ENCODE data around the gene ITGB3. TPM values are rescaled to one million over a fixed set of nuclear protein-coding genes. Genes with fewer than 3 reads are reported as not detected.

Gene ITGB3
- total and polyA plus RNA-seq, 3 donors from 2014 or later, result 6.9 to 10.3 (median 7.6) TPM

DNA sequence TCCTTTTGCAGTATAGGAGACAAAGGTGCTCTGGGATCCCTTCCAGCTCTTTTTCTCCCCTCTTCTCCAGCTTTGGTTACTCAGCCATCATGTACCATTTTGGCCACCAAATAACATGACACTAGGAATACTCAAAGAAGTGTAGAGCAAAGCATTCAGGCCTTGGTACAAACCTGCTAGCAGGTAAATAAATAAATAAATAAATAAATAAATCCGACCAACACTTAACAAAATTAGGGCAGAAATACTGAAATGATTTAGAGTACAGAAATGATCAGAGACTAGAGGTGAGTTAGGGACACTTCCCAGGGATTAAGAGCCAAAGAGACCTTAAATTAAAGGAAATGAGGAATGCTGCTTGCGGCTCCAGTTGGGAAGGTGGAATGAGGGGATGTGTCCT, 17.7 kb upstream of the ITGB3 start:
- 89 to 97% methylated on average over 2 of the region's 2 CpGs for WGBS, 2 donors
- intact Hi-C loops (cut with DNase I; ENCODE audit: low total_unique reads), result loop anchor here (10.0 kb wide), 1 partner anchor 79 kb away; no protein-coding TSS in a partner anchor

DNA sequence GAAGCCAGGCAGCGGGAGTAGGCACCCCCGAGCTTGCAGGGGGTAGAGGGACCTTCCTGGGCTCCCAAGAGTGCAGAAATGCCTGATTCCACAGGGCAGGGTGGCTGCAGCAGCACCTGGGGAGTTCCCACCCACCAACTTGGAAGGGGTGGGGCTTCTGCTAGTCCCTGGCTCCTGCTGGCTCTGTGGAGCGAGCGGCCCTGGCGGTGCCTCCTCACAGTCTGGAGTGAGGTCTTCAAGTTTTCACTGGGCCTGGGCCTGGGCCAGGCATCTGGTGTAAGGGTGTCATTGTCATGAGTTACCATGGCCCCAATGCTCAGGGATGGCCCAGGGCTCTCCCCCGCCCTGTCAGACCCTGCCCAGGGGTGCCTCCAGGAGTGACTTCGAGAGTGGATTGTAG, 15.8 kb upstream of the ITGB3 start:
- intact Hi-C loops (cut with DNase I; ENCODE audit: low total_unique reads), result loop anchor here (10.0 kb wide), 1 partner anchor 77 kb away; no protein-coding TSS in a partner anchor
- Histone ChIP-seq H3K27me3 (no peaks in the 10 kb centered on the region), H3K36me3 (ENCODE audit: low read depth, missing control alignments) (no peaks in the 10 kb centered on the region), H3K27ac (no peak overlapping the region), H3K9me3 (no peaks in the 10 kb centered on the region), H3K4me3 (no peak overlapping the region), H3K4me1 (peaks cover 13% of the 10 kb centered on the region)
- 93% methylated on average over 7 of the region's 7 CpGs; no CpG with 5 or more reads in 1 of the 2 donors for WGBS, 2 donors
- TF ChIP-seq, protein P1, sequence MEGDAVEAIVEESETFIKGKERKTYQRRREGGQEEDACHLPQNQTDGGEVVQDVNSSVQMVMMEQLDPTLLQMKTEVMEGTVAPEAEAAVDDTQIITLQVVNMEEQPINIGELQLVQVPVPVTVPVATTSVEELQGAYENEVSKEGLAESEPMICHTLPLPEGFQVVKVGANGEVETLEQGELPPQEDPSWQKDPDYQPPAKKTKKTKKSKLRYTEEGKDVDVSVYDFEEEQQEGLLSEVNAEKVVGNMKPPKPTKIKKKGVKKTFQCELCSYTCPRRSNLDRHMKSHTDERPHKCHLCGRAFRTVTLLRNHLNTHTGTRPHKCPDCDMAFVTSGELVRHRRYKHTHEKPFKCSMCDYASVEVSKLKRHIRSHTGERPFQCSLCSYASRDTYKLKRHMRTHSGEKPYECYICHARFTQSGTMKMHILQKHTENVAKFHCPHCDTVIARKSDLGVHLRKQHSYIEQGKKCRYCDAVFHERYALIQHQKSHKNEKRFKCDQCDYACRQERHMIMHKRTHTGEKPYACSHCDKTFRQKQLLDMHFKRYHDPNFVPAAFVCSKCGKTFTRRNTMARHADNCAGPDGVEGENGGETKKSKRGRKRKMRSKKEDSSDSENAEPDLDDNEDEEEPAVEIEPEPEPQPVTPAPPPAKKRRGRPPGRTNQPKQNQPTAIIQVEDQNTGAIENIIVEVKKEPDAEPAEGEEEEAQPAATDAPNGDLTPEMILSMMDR (IDR thresholded peaks at IDR 0.05), result no peak
- TF ChIP-seq POLR2A (IDR thresholded peaks at IDR 0.05), result no peak
- DNase-seq, result no peak

More for the DNA sequence above, 17.7 kb upstream of the ITGB3 start:
- DNase-seq, result no peak
- no peak overlapping the region for H3K27ac ChIP-seq
- no peaks in the 10 kb centered on the region for H3K9me3 ChIP-seq
- H3K4me1 ChIP-seq, result peaks cover 13% of the 10 kb centered on the region
- H3K36me3 ChIP-seq (ENCODE audit: low read depth, missing control alignments), result no peaks in the 10 kb centered on the region
- H3K4me3 ChIP-seq, result no peak overlapping the region
- H3K27me3 ChIP-seq, result no peaks in the 10 kb centered on the region
- TF ChIP-seq, protein P1 (IDR thresholded peaks at IDR 0.05), result no peak
- TF ChIP-seq POLR2A (IDR thresholded peaks at IDR 0.05), result no peak

DNA sequence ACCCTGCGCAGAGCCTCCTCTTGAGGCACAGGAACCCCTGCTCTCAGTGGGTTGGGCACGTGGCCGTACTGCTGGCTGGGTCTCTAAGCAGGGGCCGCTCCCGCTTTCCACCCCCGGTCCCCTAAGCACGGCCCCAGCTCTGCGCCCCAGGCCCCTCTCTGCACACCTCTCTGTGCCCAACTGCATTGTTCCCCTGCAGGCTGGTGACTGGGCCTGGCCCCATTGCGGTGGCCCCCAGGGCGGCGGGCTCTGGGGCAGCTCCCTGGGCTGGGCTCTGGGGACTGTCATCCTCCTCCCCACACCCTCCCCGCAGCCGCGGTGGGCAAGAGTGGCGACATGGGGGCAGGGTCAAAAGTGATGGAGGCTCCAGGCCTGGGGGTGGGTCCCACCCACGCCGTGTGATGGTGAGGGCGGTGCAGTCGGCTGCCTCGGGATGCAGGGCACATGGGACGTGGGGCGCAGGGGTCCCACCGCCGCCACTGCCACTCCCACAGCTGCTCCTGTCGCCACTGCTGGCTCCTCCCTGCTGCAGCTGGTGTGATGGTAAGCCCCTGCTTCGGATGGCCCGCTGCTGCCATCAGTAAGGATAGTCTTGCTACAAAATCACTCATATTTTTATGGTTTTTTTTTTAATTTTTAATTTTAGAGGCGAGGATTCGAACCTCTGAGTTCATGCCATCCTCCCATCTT, 15.2 kb upstream of the ITGB3 start:
- 89 to 92% methylated on average over 18 to 28 of the region's 29 CpGs for WGBS, 2 donors
- no peaks in the 10 kb centered on the region for H3K9me3 ChIP-seq
- H3K27ac ChIP-seq, result no peak overlapping the region
- H3K4me1 ChIP-seq, result peaks cover 13% of the 10 kb centered on the region
- no peaks in the 10 kb centered on the region for H3K27me3 ChIP-seq
- intact Hi-C loops (cut with DNase I; ENCODE audit: low total_unique reads), result loop anchor here (10.0 kb wide), 1 partner anchor 76 kb away; no protein-coding TSS in a partner anchor
- no peak for DNase-seq
- TF ChIP-seq, protein P1 (IDR thresholded peaks at IDR 0.05), result no peak
- no peak for TF ChIP-seq POLR2A (IDR thresholded peaks at IDR 0.05)
- no peak overlapping the region for H3K4me3 ChIP-seq
- H3K36me3 ChIP-seq (ENCODE audit: low read depth, missing control alignments), result no peaks in the 10 kb centered on the region

DNA sequence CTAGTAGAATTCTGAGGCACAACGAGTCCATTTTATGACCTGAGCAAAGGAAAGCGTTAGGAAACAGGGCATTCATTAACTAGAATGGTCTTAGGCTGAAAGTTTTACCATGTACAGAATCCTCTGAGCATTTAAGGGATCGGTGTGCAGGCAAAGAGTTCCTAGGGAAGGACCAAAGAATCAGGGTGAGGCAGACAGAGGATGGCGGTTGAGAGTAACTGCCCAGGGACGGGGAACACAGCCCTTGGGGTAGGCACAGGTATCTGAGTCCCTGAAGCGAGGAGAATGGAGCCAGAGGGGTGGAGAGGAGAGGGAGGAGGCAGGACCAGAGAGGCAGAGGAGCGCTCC, 14.0 kb upstream of the ITGB3 start:
- intact Hi-C loops (cut with DNase I; ENCODE audit: low total_unique reads), result loop anchor here (10.0 kb wide), 1 partner anchor 75 kb away; no protein-coding TSS in a partner anchor
- no peaks in the 10 kb centered on the region for H3K9me3 ChIP-seq

More for the DNA sequence above, 14.0 kb upstream of the ITGB3 start:
- WGBS, 2 donors, result 87 to 88% methylated on average over 7 of the region's 7 CpGs
- TF ChIP-seq, protein P1 (IDR thresholded peaks at IDR 0.05), result no peak
- TF ChIP-seq POLR2A (IDR thresholded peaks at IDR 0.05), result no peak
- DNase-seq, result no peak
- Histone ChIP-seq H3K4me3 (no peak overlapping the region), H3K27me3 (no peaks in the 10 kb centered on the region), H3K36me3 (ENCODE audit: low read depth, missing control alignments) (no peaks in the 10 kb centered on the region), H3K4me1 (peaks cover 13% of the 10 kb centered on the region), H3K27ac (peak overlapping the region; percentile 15 to 50)
